HG03469 (cell line): Measurements from ENCODE around the gene SCN9A.
"Not testable (repeated sequence)": the region's sequence is repeated elsewhere in the genome, so short reads cannot be mapped to it uniquely, and the experiment has no call there.

ENCODE experiments used
- ATAC-seq: cut with Tn5 transposase; IDR thresholded peaks from one replicate; pipeline ENCODE4 v1.9.1; 2021; ENCODE audit warnings: mild to moderate bottlenecking, moderate library complexity, moderate number of reproducible peaks; ENCODE audit not compliant: unreplicated experiment

Gene SCN9A

GRCh38 chr2:166375736-166376487 is at the start of gene SCN9A:
Gene SCN9A, minus strand, starts transcription at chr2:166375944. Its CDS starts 64,188 bp downstream, at chr2:166311756.
- ATAC-seq = no peak

GRCh38 chr2:166424841-166425240 is 49.1 kb upstream of the SCN9A start:
- ATAC-seq = no peak

GRCh38 chr2:166419616-166419934 is 43.8 kb upstream of the SCN9A start:
- ATAC-seq = no peak

- no peak for ATAC-seq
Measured at GRCh38 chr2:166418853-166419615, 43.3 kb upstream of the SCN9A start.

GRCh38 chr2:166417669-166418068 is 41.9 kb upstream of the SCN9A start:
- ATAC-seq = no peak

GRCh38 chr2:166413255-166413654 is 37.5 kb upstream of the SCN9A start:
- ATAC-seq = no peak

GRCh38 chr2:166411473-166412230 is 35.9 kb upstream of the SCN9A start:
- ATAC-seq = no peak

GRCh38 chr2:166410828-166411472 is 35.2 kb upstream of the SCN9A start:
- no peak for ATAC-seq

- ATAC-seq = not testable (repeated sequence)
Measured at GRCh38 chr2:166407746-166408145, 32.0 kb upstream of the SCN9A start.

GRCh38 chr2:166406374-166406773 is 30.6 kb upstream of the SCN9A start:
- no peak for ATAC-seq

GRCh38 chr2:166405569-166405926 is 29.8 kb upstream of the SCN9A start:
- ATAC-seq = no peak

GRCh38 chr2:166404831-166405568 is 29.3 kb upstream of the SCN9A start:
- ATAC-seq = no peak

- no peak for ATAC-seq
Measured at GRCh38 chr2:166394245-166394644, 18.5 kb upstream of the SCN9A start.

GRCh38 chr2:166393008-166393407 is 17.3 kb upstream of the SCN9A start:
- no peak for ATAC-seq

GRCh38 chr2:166388481-166389070 is 12.8 kb upstream of the SCN9A start:
- no peak for ATAC-seq

GRCh38 chr2:166385313-166385712 is 9.6 kb upstream of the SCN9A start:
- ATAC-seq = no peak

- ATAC-seq = no peak
Measured at GRCh38 chr2:166384774-166385173, 9.0 kb upstream of the SCN9A start.

GRCh38 chr2:166382448-166382847 is 6.7 kb upstream of the SCN9A start:
- no peak for ATAC-seq

GRCh38 chr2:166380615-166381014 is 4.9 kb upstream of the SCN9A start:
- ATAC-seq = no peak

- ATAC-seq = no peak
Measured at GRCh38 chr2:166376873-166377272, 1.1 kb upstream of the SCN9A start.
